ENCODE results near the gene SENP3.

- TF ChIP-seq CTCF (IDR thresholded peaks at IDR 0.05; ENCODE audit: low read length) (no peak), EZH2 (optimal IDR thresholded peaks at IDR 0.05; ENCODE audit: low read depth, low read length) (no peak)
Measured at GRCh38 chr17:7618608-7619007, 56.9 kb downstream of the SENP3 start.
